Measurements from ENCODE around the gene LYPLAL1. TPM values are rescaled to one million over a fixed set of nuclear protein-coding genes. Genes with fewer than 3 reads are reported as not detected.
A peak's percentile ranks its signal among the peaks of the same experiment; 100 is the strongest.

The LYPLAL1 gene
- total and polyA plus RNA-seq, 9 of the 15 experiments (the other 6 are each of a cell fraction or from before 2014, with no cell fraction given): 14.9 to 179 (median 46.3) TPM

DNA sequence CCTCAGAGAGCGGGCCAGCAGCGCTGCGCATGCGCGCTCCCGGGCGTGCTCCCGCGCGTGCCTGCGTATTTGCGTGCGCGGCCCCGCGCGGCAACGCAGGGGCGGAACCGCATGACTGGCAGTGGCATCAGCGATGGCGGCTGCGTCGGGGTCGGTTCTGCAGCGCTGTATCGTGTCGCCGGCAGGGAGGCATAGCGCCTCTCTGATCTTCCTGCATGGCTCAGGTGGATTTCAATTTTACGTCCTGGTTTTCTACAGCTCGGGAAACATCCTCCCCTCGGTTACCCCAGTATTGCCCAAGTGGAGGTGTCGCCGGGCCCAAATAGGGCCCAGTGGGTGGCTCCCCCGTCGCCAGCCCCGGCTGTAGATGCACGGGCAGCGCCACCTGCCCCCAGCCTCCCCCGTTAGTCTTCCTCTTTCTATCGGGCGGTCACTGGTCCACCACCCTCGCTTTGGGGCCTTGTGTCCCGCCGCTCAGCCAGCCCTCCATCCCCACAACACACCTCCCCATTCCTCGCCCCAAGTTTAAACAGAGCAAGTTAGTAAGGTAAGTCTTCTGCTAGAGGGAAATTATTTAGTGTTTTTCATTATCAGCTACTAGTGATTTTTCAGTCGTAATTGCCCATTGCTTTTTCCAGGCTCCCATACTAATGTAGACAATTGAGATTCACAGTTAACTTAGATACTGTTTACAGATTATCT is at the start of gene LYPLAL1 (continued):
- TF ChIP-seq, protein P1, sequence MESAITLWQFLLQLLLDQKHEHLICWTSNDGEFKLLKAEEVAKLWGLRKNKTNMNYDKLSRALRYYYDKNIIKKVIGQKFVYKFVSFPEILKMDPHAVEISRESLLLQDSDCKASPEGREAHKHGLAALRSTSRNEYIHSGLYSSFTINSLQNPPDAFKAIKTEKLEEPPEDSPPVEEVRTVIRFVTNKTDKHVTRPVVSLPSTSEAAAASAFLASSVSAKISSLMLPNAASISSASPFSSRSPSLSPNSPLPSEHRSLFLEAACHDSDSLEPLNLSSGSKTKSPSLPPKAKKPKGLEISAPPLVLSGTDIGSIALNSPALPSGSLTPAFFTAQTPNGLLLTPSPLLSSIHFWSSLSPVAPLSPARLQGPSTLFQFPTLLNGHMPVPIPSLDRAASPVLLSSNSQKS (CRISPR knock-in tag; IDR thresholded peaks at IDR 0.05): 0 out of 2 replicates have a peak, but pooled peaks have one; percentile 64
- TF ChIP-seq DIDO1 (tag; IDR thresholded peaks at IDR 0.05; ENCODE audit: low read depth) (no peak), MTF1 (CRISPR knock-in tag; IDR thresholded peaks at IDR 0.05; ENCODE audit: borderline replicate concordance) (no peak), SRSF1 (IDR thresholded peaks at IDR 0.05; ENCODE audit: low read depth, low read length) (no peak), THAP7 (CRISPR knock-in tag; IDR thresholded peaks at IDR 0.05) (no peak), ZNF12 (CRISPR knock-in tag; IDR thresholded peaks at IDR 0.05) (no peak), NFE2 (IDR thresholded peaks at IDR 0.05; ENCODE audit: low read depth) (peak; percentile 66), ZNF507 (tag; conservative IDR thresholded peaks at IDR 0.05) (no peak), MYNN (IDR thresholded peaks at IDR 0.05) (peak; percentile 57; the same call in 1 of the 2 replicates), MYNN (CRISPR knock-in tag; IDR thresholded peaks at IDR 0.05) (no peak), ZNF431 (CRISPR knock-in tag; IDR thresholded peaks at IDR 0.05) (no peak; the same call in 1 of the 2 replicates), BDP1 (IDR thresholded peaks at IDR 0.05; ENCODE audit: insufficient read depth, insufficient read length) (no peak), POLR2G (IDR thresholded peaks at IDR 0.05; ENCODE audit: low read depth, low read length) (peak; percentile 99), ZFX (CRISPR knock-in tag; IDR thresholded peaks at IDR 0.05) (peak; percentile 99), ZNF584 (CRISPR knock-in tag; IDR thresholded peaks at IDR 0.05; ENCODE audit: low read depth) (no peak), ZNF347 (CRISPR knock-in tag; IDR thresholded peaks at IDR 0.05; ENCODE audit: low read depth) (no peak), FUS (optimal IDR thresholded peaks at IDR 0.05; ENCODE audit: low read depth, low read length) (no peak), TAF9B (IDR thresholded peaks at IDR 0.05; ENCODE audit: partially characterized antibody) (peak; percentile 92), PHF8 (IDR thresholded peaks at IDR 0.05; ENCODE audit: borderline replicate concordance, low read length) (peak; percentile 97), SRSF3 (IDR thresholded peaks at IDR 0.05; ENCODE audit: insufficient read depth, low read length) (no peak), BRF1 (IDR thresholded peaks at IDR 0.05; ENCODE audit: borderline replicate concordance, extremely low read depth, insufficient read length) (no peak), SMARCA4 (IDR thresholded peaks at IDR 0.05) (peak; percentile 23; the same call in 1 of the 2 replicates), RBBP5 (IDR thresholded peaks at IDR 0.05; ENCODE audit: borderline replicate concordance, insufficient read depth, low read length, poor library complexity, severe bottlenecking) (peak; percentile 89), SAFB2 (IDR thresholded peaks at IDR 0.05; ENCODE audit: borderline replicate concordance, low read depth, low read length, severe bottlenecking) (no peak), NFXL1 (CRISPR knock-in tag; IDR thresholded peaks at IDR 0.05) (no peak)
- TF ChIP-seq, protein P2, sequence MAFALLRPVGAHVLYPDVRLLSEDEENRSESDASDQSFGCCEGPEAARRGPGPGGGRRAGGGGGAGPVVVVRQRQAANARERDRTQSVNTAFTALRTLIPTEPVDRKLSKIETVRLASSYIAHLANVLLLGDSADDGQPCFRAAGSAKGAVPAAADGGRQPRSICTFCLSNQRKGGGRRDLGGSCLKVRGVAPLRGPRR (CRISPR knock-in tag; IDR thresholded peaks at IDR 0.05): 0 out of 2 replicates have a peak, but pooled peaks have one; percentile 69
